Sigmoid colon (tissue), 7 donors: Measurements from ENCODE around the gene TECR. TPM values are rescaled to one million over a fixed set of nuclear protein-coding genes. Genes with fewer than 3 reads are reported as not detected.
"Not testable (repeated sequence)": the region's sequence is repeated elsewhere in the genome, so short reads cannot be mapped to it uniquely, and the experiment has no call there.

Experiments used
- DNase-seq: peaks from one replicate; pipeline ENCODE4 v3.0.0-alpha.2; 2019
- H3K27ac ChIP-seq, 4 donors: fragments of 200-600 bp; sonication (generic); one replicate each; pipeline ENCODE4 v1.5.1; 2016 to 2019; ENCODE audit warnings: mild to moderate bottlenecking in 1 of 4
- H3K27me3 ChIP-seq, 3 donors: fragments of 200-600 bp; sonication (generic); one replicate each; pipeline ENCODE4 v1.5.1; 2019; ENCODE audit warnings: mild to moderate bottlenecking in 1 of 3
- H3K36me3 ChIP-seq, 4 donors: fragments of 200-600 bp; sonication (generic); one replicate each; pipeline ENCODE4 v1.5.1; 2016 to 2019
- H3K4me1 ChIP-seq, 4 donors: fragments of 200-600 bp; sonication (generic); one replicate each; pipeline ENCODE4 v1.5.1; 2017 to 2019
- H3K4me3 ChIP-seq, 4 donors: fragments of 200-600 bp; sonication (generic); one replicate each; pipeline ENCODE4 v1.5.1; 2017 to 2019; ENCODE audit warnings: mild to moderate bottlenecking in 2 of 4, moderate library complexity in 1 of 4
- H3K9me3 ChIP-seq, 4 donors: fragments of 200-600 bp in 3 of 4; sonication (generic) in 3 of 4; one replicate each; pipeline versions ENCODE4 v1.5.1 to v1.6.1; 2013 to 2019
- CTCF ChIP-seq, 4 experiments: fragments of 450-650 bp in 3 of 4; fragments of 200-600 bp in 1 of 4; IDR thresholded peaks; one replicate each; pipeline ENCODE4 v1.5.1; 2016 to 2019; ENCODE audit warnings: antibody characterized with exemption in 4 of 4, mild to moderate bottlenecking in 3 of 4, moderate library complexity in 2 of 4
- EP300 ChIP-seq, 4 donors: sonication (generic); formaldehyde crosslinking; IDR thresholded peaks; one replicate each; pipeline ENCODE4 v1.6.1; 2017; ENCODE audit warnings: antibody characterized with exemption in 4 of 4
- POLR2A ChIP-seq, 2 donors: fragments of 450-650 bp; IDR thresholded peaks; one replicate each; pipeline ENCODE4 v1.6.1; 2016; ENCODE audit warnings: antibody characterized with exemption in 2 of 2, mild to moderate bottlenecking in 2 of 2, moderate library complexity in 2 of 2
- POLR2AphosphoS5 ChIP-seq, 4 donors: sonication (generic); formaldehyde crosslinking; IDR thresholded peaks; one replicate each; pipeline ENCODE4 v1.6.1; 2017; ENCODE audit warnings: antibody characterized with exemption in 4 of 4
- WGBS, 2 donors: extraction: QIAGEN DNeasy Blood & Tissue Kit; methylation state at CpG; one replicate each; pipeline ENCODE4 v1.1.7; 2013; 5-methylcytosine and 5-hydroxymethylcytosine counted together
- intact Hi-C: fragments of 100-400 bp; cut with DNase I; formaldehyde crosslinking; loops from one replicate; pipeline ENCODE4 v1.15.1; 2023
- polyA plus RNA-seq, 3 donors: library from polyadenylated mRNA; stranded (reverse); fragments of 200-250 nt; gene quantifications; one replicate each; pipeline ENCODE4 v1.2.3, GENCODE V29; 2013
- total RNA-seq, 4 donors: library from RNA; depleted of rRNA; stranded (reverse); fragments of >200 nt; gene quantifications; one replicate each; pipeline ENCODE4 v1.1.0, GENCODE V29; 2016
- donor health status: healthy with polysubstance abuse.
- donor health status: Bipolar disorder and iron deficiency.
- donor health status: healthy.

TECR gene
- total and polyA plus RNA-seq, 7 donors = 20.6 to 139 (median 32.4) TPM

GRCh38 chr19:14502334-14503092, 26.9 kb upstream of the TECR start:
- Histone ChIP-seq H3K4me3 (no peak overlapping the region), H3K27ac (no peak overlapping the region), H3K27me3 (no peaks in the 10 kb centered on the region), H3K4me1 (peaks cover 0 to under 1% (median 0%) of the 10 kb centered on the region in 4 donors), H3K9me3 (no peaks in the 10 kb centered on the region), H3K36me3 (no peaks in the 10 kb centered on the region)
- no peak for DNase-seq
- TF ChIP-seq CTCF (IDR thresholded peaks at IDR 0.05) = no peak
- 82 to 85% methylated on average over 11 of the region's 11 CpGs for WGBS, 2 donors
- intact Hi-C loops = no loop called here

- Histone ChIP-seq H3K4me1 (no peaks in the 10 kb centered on the region), H3K27me3 (no peaks in the 10 kb centered on the region), H3K36me3 (no peaks in the 10 kb centered on the region), H3K9me3 (no peaks in the 10 kb centered on the region), H3K27ac (no peak overlapping the region), H3K4me3 (no peak overlapping the region)
- 68 to 86% methylated on average over 1 of the region's 1 CpG for whole genome bisulfite sequencing, 2 donors
- intact Hi-C loops = no loop called here
- no peak for TF ChIP-seq CTCF (IDR thresholded peaks at IDR 0.05)
- no peak for TF ChIP-seq POLR2AphosphoS5 (IDR thresholded peaks at IDR 0.05)
- TF ChIP-seq POLR2A (IDR thresholded peaks at IDR 0.05) = no peak
- TF ChIP-seq EP300 (IDR thresholded peaks at IDR 0.05) = no peak
- DNase-seq = no peak
These were observed 26.1 kb upstream of the TECR start for GRCh38 chr19:14503285-14503684.

GRCh38 chr19:14504575-14504974, 24.8 kb upstream of the TECR start:
- H3K4me3 ChIP-seq, intact Hi-C loops, H3K27ac ChIP-seq, DNase-seq, H3K36me3 ChIP-seq, H3K9me3 ChIP-seq, H3K27me3 ChIP-seq, H3K4me1 ChIP-seq: not testable (repeated sequence)
- 85 to 89% methylated on average over 8 of the region's 8 CpGs for WGBS, 2 donors

- no peaks in the 10 kb centered on the region for H3K27me3 ChIP-seq
- H3K4me3 ChIP-seq = no peak overlapping the region
- TF ChIP-seq CTCF (IDR thresholded peaks at IDR 0.05) (peak in 3 of 4 experiments; percentile 15 to 51 (median 34)), EP300 (IDR thresholded peaks at IDR 0.05) (no peak)
- H3K4me1 ChIP-seq = no peaks in the 10 kb centered on the region
- H3K27ac ChIP-seq = peak overlapping the region in 1 of 4 donors; percentile 27
- WGBS, 2 donors = 17 to 38% methylated on average over 19 of the region's 19 CpGs
- no peaks in the 10 kb centered on the region for H3K9me3 ChIP-seq
- intact Hi-C loops = no loop called here
- DNase-seq = no peak
- H3K36me3 ChIP-seq = no peaks in the 10 kb centered on the region
These were observed 23.7 kb upstream of the TECR start for GRCh38 chr19:14505488-14506239.

GRCh38 chr19:14507704-14508542, 21.5 kb upstream of the TECR start:
- TF ChIP-seq POLR2A (IDR thresholded peaks at IDR 0.05) = no peak
- no peak for TF ChIP-seq CTCF (IDR thresholded peaks at IDR 0.05)
- TF ChIP-seq POLR2AphosphoS5 (IDR thresholded peaks at IDR 0.05) = no peak
- no peak for TF ChIP-seq EP300 (IDR thresholded peaks at IDR 0.05)
- peaks cover 0 to 8% (median 0%) of the 10 kb centered on the region in 4 donors for H3K4me1 ChIP-seq
- H3K27ac ChIP-seq = no peak overlapping the region
- H3K4me3 ChIP-seq = no peak overlapping the region
- DNase-seq = no peak
- no peaks in the 10 kb centered on the region for H3K9me3 ChIP-seq
- intact Hi-C loops = no loop called here
- no peaks in the 10 kb centered on the region for H3K36me3 ChIP-seq
- WGBS, 2 donors = 51 to 77% methylated on average over 12 of the region's 12 CpGs
- H3K27me3 ChIP-seq = no peaks in the 10 kb centered on the region
